IMR-90 (cell line): ENCODE measurements around the gene ARMH4. TPM values are rescaled to one million over a fixed set of nuclear protein-coding genes. Genes with fewer than 3 reads are reported as not detected.

Experiments used
- ATAC-seq: fragments of 200-7000 bp; cut with Tn5 transposase; 2 replicates; pipeline ENCODE4 v1.9.1; 2020; ENCODE audit warnings: low read depth, mild to moderate bottlenecking, moderate library complexity
- BruUV-seq: library from RNA; stranded (reverse); fragments of 400-500 nt; replicated peaks from 2 replicates; lab custom pipeline; 2021; lab: Mats Ljungman, UMichigan
- CTCF ChIA-PET: fragments of 300-600 bp; formaldehyde crosslinking; extraction: SDS; loops from one replicate; lab custom pipeline; 2021; ENCODE audit warnings: antibody characterized with exemption; lab: Yijun Ruan, JAX
- POLR2A ChIA-PET: fragments of 300-600 bp; sonication (Branson Sonifier 250); formaldehyde crosslinking; loops from one replicate; lab custom pipeline; 2022; ENCODE audit warnings: antibody characterized with exemption; ENCODE audit not compliant: unreplicated experiment; lab: Charles Lee
- DNase-seq: peaks from one replicate; pipeline ENCODE4 v3.0.0; 2013
- H2AFZ ChIP-seq: replicated peaks from 2 replicates; pipeline ENCODE3; 2013; ENCODE audit warnings: low read length, mild to moderate bottlenecking; ENCODE audit not compliant: poor library complexity
- H2AK5ac ChIP-seq: 2 replicates; pipeline ENCODE4 v1.6.1; 2013; ENCODE audit warnings: low read depth, low read length, inconsistent platforms
- H2AK9ac ChIP-seq: replicated peaks from 2 replicates; pipeline ENCODE3; 2013; ENCODE audit warnings: mild to moderate bottlenecking, low read depth, low read length, moderate library complexity; ENCODE audit not compliant: poor library complexity
- H2BK120ac ChIP-seq: 2 replicates; pipeline ENCODE4 v1.6.1; 2013; ENCODE audit warnings: low read depth, low read length, inconsistent platforms
- H2BK15ac ChIP-seq: 3 replicates; pipeline ENCODE4 v1.6.1; 2013; ENCODE audit warnings: low read depth, low read length, inconsistent platforms
- H2BK20ac ChIP-seq: 2 replicates; pipeline ENCODE4 v1.6.1; 2013; ENCODE audit warnings: low read depth, mild to moderate bottlenecking, inconsistent platforms, low read length, moderate library complexity
- H2BK5ac ChIP-seq: 2 replicates; pipeline ENCODE4 v1.6.1; 2013; ENCODE audit warnings: mild to moderate bottlenecking, low read depth, low read length, inconsistent platforms; ENCODE audit not compliant: poor library complexity, severe bottlenecking
- H3K14ac ChIP-seq: replicated peaks from 2 replicates; pipeline ENCODE4 v1.6.1; 2013; ENCODE audit warnings: low read depth, low read length, inconsistent platforms
- H3K18ac ChIP-seq: 2 replicates; pipeline ENCODE4 v1.6.1; 2013; ENCODE audit warnings: low read depth, low read length, control low read depth
- H3K23ac ChIP-seq: 2 replicates; pipeline ENCODE4 v1.6.1; 2013; ENCODE audit warnings: low read depth, low read length, inconsistent platforms
- H3K27ac ChIP-seq: 2 replicates; pipeline ENCODE4 v1.5.1; 2013; ENCODE audit warnings: mild to moderate bottlenecking, control low read depth, low read length; ENCODE audit not compliant: insufficient read depth
- H3K27me3 ChIP-seq: 2 replicates; pipeline ENCODE4 v1.6.1; 2013; ENCODE audit warnings: low read length; ENCODE audit not compliant: control insufficient read depth, insufficient read depth
- H3K36me3 ChIP-seq: 2 replicates; pipeline ENCODE4 v1.6.1; 2013; ENCODE audit warnings: low read length, mixed read lengths; ENCODE audit not compliant: control insufficient read depth, insufficient read depth
- H3K4ac ChIP-seq: 2 replicates; pipeline ENCODE4 v1.6.1; 2013; ENCODE audit warnings: low read depth, low read length, inconsistent platforms
- H3K4me1 ChIP-seq: 2 replicates; pipeline ENCODE4 v1.6.1; 2013; ENCODE audit warnings: low read length, mixed read lengths; ENCODE audit not compliant: control insufficient read depth, insufficient read depth
- H3K4me2 ChIP-seq: 2 replicates; pipeline ENCODE4 v1.6.1; 2013; ENCODE audit warnings: low read depth, mild to moderate bottlenecking, control low read depth, low read length, moderate library complexity
- H3K4me3 ChIP-seq: 2 replicates; pipeline ENCODE4 v1.5.1; 2013; ENCODE audit warnings: low read depth, mild to moderate bottlenecking, control low read depth, low read length, moderate library complexity; ENCODE audit not compliant: insufficient read depth
- H3K56ac ChIP-seq: 2 replicates; pipeline ENCODE4 v1.6.1; 2013; ENCODE audit warnings: low read length, inconsistent platforms; ENCODE audit not compliant: insufficient read depth; ENCODE audit errors: extremely low read depth
- H3K79me1 ChIP-seq, 2 experiments: 2 replicates each; pipeline ENCODE4 v1.6.1; 2013; ENCODE audit warnings: low read length in 2 of 2, inconsistent platforms in 1 of 2, low read depth in 1 of 2
- H3K9ac ChIP-seq: 2 replicates; pipeline ENCODE4 v1.6.1; 2013; ENCODE audit warnings: low read depth, low read length, control low read depth
- H3K9me1 ChIP-seq: 2 replicates; pipeline ENCODE4 v1.6.1; 2013; ENCODE audit warnings: low read length, inconsistent platforms; ENCODE audit not compliant: insufficient read depth
- H3K9me3 ChIP-seq: 2 replicates; pipeline ENCODE4 v1.6.1; 2013; ENCODE audit warnings: low read length; ENCODE audit not compliant: control insufficient read depth, insufficient read depth
- H4K20me1 ChIP-seq: 2 replicates; pipeline ENCODE4 v1.6.1; 2013; ENCODE audit warnings: low read length, inconsistent platforms; ENCODE audit not compliant: insufficient read depth
- H4K5ac ChIP-seq: 2 replicates; pipeline ENCODE4 v1.6.1; 2013; ENCODE audit warnings: mild to moderate bottlenecking, low read depth, low read length, control low read depth
- H4K8ac ChIP-seq, 2 experiments: 2 replicates each; pipeline ENCODE4 v1.6.1; 2013; ENCODE audit warnings: low read depth in 2 of 2, low read length in 2 of 2, control low read depth in 1 of 2, inconsistent platforms in 1 of 2
- H4K91ac ChIP-seq: 2 replicates; pipeline ENCODE4 v1.6.1; 2013; ENCODE audit warnings: low read depth, low read length, inconsistent platforms; ENCODE audit not compliant: insufficient read depth
- CHD1 ChIP-seq: IDR thresholded peaks from 2 replicates; pipeline ENCODE4 v1.6.1; 2012; ENCODE audit warnings: low read depth, low read length, improper control_type of control experiment
- FOS ChIP-seq: fragments of 150-350 bp; IDR thresholded peaks from 2 replicates; pipeline ENCODE4 v1.6.1; 2016; ENCODE audit warnings: low read depth, low read length
- MAFK ChIP-seq: IDR thresholded peaks from 2 replicates; pipeline ENCODE4 v1.6.1; 2012; ENCODE audit warnings: low read depth, low read length, improper control_type of control experiment
- MXI1 ChIP-seq: IDR thresholded peaks from 2 replicates; pipeline ENCODE4 v1.6.1; 2012; ENCODE audit warnings: low read depth, mild to moderate bottlenecking, low read length, moderate library complexity, borderline replicate concordance
- RCOR1 ChIP-seq: IDR thresholded peaks from 2 replicates; pipeline ENCODE4 v1.6.1; 2012; ENCODE audit warnings: mild to moderate bottlenecking, low read length, improper control_type of control experiment; ENCODE audit not compliant: insufficient replicate concordance
- RFX5 ChIP-seq: IDR thresholded peaks from 2 replicates; pipeline ENCODE4 v1.8.0; 2012; ENCODE audit warnings: low read depth, mild to moderate bottlenecking, low read length, moderate library complexity
- WGBS, 2 experiments: methylation state at CpG; one replicate each; pipeline versions ENCODE4 v1.1.5 to v1.1.7; 2013; ENCODE audit warnings: missing lambda C conversion rate in 2 of 2; ENCODE audit not compliant: insufficient read length in 1 of 2; ENCODE audit errors: extremely low coverage in 2 of 2; 5-methylcytosine and 5-hydroxymethylcytosine counted together
- dilution Hi-C: fragments of 300-500 bp; cut with HindIII; formaldehyde crosslinking; loops from one replicate; pipeline ENCODE4 v1.14.3; 2018; ENCODE audit warnings: low sequenced_read_pairs; ENCODE audit not compliant: unreplicated experiment
- in situ Hi-C: fragments of 300-500 bp; cut with MboI; formaldehyde crosslinking; loops from 3 replicates; pipeline ENCODE4 v1.14.3; 2019; ENCODE audit warnings: low sequenced_read_pairs, inconsistent platforms, mixed read lengths
- intact Hi-C: fragments of 100-400 bp; cut with micrococcal nuclease; formaldehyde crosslinking; loops from 2 replicates; pipeline ENCODE4 v1.10.0; 2022
- polyA plus RNA-seq, 3 experiments: library from polyadenylated mRNA; depleted of rRNA; stranded (reverse); fragments of >200 nt; gene quantifications; 2 replicates each; pipeline ENCODE4 v1.2.3, GENCODE V29; 2012; ENCODE audit warnings: low replicate concordance in 1 of 3
- total RNA-seq: library from RNA; depleted of rRNA; stranded (reverse); fragments of >200 nt; gene quantifications from 2 replicates; pipeline ENCODE4 v1.2.3, GENCODE V29; 2012
- TF ChIP-seq, protein P1 (sequence below): conservative IDR thresholded peaks from 2 replicates; pipeline ENCODE4 v1.5.1; 2012; ENCODE audit warnings: mild to moderate bottlenecking, low read depth, low read length, improper control_type of control experiment

ARMH4 gene
- total and polyA plus RNA-seq, 2 of the 4 experiments (the other 2 are of a cell fraction) = 4.6 to 5.6 TPM

DNA sequence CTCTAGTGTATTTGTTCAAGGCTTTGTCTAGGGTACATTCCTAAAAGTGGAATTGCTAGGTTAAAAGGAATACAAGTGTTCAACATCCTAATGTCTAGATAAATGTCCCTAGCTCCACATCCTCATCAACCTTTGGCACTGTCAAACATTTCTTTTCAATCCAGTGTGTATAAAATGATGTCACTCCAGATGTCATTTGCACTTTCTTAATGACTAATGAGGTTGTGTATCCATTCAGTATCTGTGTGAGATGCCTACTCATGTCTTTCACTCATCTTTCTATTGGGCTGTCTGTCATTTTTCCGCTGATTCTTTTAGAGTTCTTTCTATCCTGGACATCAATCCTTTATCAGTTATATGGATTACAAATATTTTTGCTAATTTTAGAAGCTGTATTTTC is 43.3 kb downstream of the ARMH4 start:
- no peak overlapping the region for H2BK5ac ChIP-seq
- dilution Hi-C loops (no loop called here), in situ Hi-C loops (loop anchor here (25.0 kb wide), 1 partner anchor 279 kb away; the partner anchor contains the start of gene TOMM20L), intact Hi-C loops (loop anchor here (1.0 to 10.0 kb wide), 3 partner anchors 58 to 286 kb away; partner anchors contain the start of genes PSMA3 and TOMM20L)
- DNase-seq = no peak
- no peak overlapping the region for H3K56ac ChIP-seq
- no peak overlapping the region for H2BK120ac ChIP-seq
- H2BK15ac ChIP-seq = no peak overlapping the region
- WGBS, 2 experiments = no CpG with 5 or more reads among the region's 1 CpG
- CTCF ChIA-PET = interaction anchor here (0.6 to 1.7 kb wide), 6 partner anchors 25 to 138 kb away, joined by 3 to 5 read pairs (median 4); no protein-coding TSS in a partner anchor
- H3K9me1 ChIP-seq = no peaks in the 10 kb centered on the region
- H2BK20ac ChIP-seq = no peak overlapping the region
- no peak overlapping the region for H3K14ac ChIP-seq
- H4K20me1 ChIP-seq = no peaks in the 10 kb centered on the region
- no peaks in the 10 kb centered on the region for H3K4me1 ChIP-seq
- H3K18ac ChIP-seq = no peak overlapping the region
- no peak overlapping the region for H2AK9ac ChIP-seq
- no peaks in the 10 kb centered on the region for H3K9me3 ChIP-seq
- peaks cover 17% of the 10 kb centered on the region for H3K27me3 ChIP-seq
- TF ChIP-seq, protein P1, sequence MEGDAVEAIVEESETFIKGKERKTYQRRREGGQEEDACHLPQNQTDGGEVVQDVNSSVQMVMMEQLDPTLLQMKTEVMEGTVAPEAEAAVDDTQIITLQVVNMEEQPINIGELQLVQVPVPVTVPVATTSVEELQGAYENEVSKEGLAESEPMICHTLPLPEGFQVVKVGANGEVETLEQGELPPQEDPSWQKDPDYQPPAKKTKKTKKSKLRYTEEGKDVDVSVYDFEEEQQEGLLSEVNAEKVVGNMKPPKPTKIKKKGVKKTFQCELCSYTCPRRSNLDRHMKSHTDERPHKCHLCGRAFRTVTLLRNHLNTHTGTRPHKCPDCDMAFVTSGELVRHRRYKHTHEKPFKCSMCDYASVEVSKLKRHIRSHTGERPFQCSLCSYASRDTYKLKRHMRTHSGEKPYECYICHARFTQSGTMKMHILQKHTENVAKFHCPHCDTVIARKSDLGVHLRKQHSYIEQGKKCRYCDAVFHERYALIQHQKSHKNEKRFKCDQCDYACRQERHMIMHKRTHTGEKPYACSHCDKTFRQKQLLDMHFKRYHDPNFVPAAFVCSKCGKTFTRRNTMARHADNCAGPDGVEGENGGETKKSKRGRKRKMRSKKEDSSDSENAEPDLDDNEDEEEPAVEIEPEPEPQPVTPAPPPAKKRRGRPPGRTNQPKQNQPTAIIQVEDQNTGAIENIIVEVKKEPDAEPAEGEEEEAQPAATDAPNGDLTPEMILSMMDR = no peak
- TF ChIP-seq MAFK (no peak), FOS (no peak), RFX5 (no peak), MXI1 (no peak), CHD1 (no peak), RCOR1 (no peak)
- POLR2A ChIA-PET = no interaction called here
- no peaks in the 10 kb centered on the region for H3K36me3 ChIP-seq
- no peak overlapping the region for H3K4ac ChIP-seq
- H3K4me2 ChIP-seq = no peak overlapping the region
- H2AFZ ChIP-seq = no peak overlapping the region
- H2AK5ac ChIP-seq = no peak overlapping the region
- H3K9ac ChIP-seq = no peak overlapping the region
- no TSS peak for BruUV-seq
- no peak overlapping the region for H4K91ac ChIP-seq
- no peak overlapping the region for H3K4me3 ChIP-seq
- H4K5ac ChIP-seq = no peak overlapping the region
- H3K23ac ChIP-seq = no peak overlapping the region
- ATAC-seq = no peak
- no peaks in the 10 kb centered on the region for H3K79me1 ChIP-seq
- H4K8ac ChIP-seq = no peak overlapping the region
- no peak overlapping the region for H3K27ac ChIP-seq
